HCT116 (cell line): ENCODE results near the gene CREBBP. TPM values are rescaled to one million over a fixed set of nuclear protein-coding genes. Genes with fewer than 3 reads are reported as not detected.

ENCODE experiments used
- ATAC-seq: fragments of 200-7000 bp; cut with Tn5 transposase; 2 replicates; pipeline ENCODE4 v1.9.1; 2020; ENCODE audit warnings: mild to moderate bottlenecking, moderate library complexity
- BruUV-seq: library from RNA; stranded (reverse); fragments of 400-500 nt; replicated peaks from 2 replicates; lab custom pipeline; 2021; lab: Mats Ljungman, UMichigan
- CTCF ChIA-PET: fragments of 300-600 bp; sonication (Branson Sonifier 250); formaldehyde crosslinking; loops from one replicate; lab custom pipeline; 2021; ENCODE audit warnings: antibody characterized with exemption; lab: Charles Lee
- POLR2A ChIA-PET: fragments of 300-600, 350-600 bp; sonication (Branson Sonifier 250); formaldehyde crosslinking; loops from one replicate; lab custom pipeline; 2021; ENCODE audit warnings: antibody characterized with exemption; lab: Charles Lee
- RAD21 ChIA-PET, 2 experiments: fragments of 300-600 bp; sonication (Branson Sonifier 250); formaldehyde crosslinking; loops; one replicate each; lab custom pipeline; 2023; ENCODE audit warnings: low total read pairs in 2 of 2; ENCODE audit not compliant: uncharacterized antibody in 2 of 2, unreplicated experiment in 2 of 2, low non-redundant PET in 1 of 2; lab: Charles Lee
- DNase-seq: peaks from one replicate; pipeline ENCODE4 v3.0.0-alpha.2; 2010; ENCODE audit warnings: low read depth, low spot score
- H2AFZ ChIP-seq: fragments of 200-600 bp; shearing (Covaris generic), sonication (generic); 2 replicates; pipeline ENCODE4 v1.6.1; 2017; ENCODE audit warnings: low read depth, mixed run types, mixed read lengths, antibody characterized with exemption, low read length; ENCODE audit not compliant: poor library complexity, severe bottlenecking
- H3K27ac ChIP-seq: 2 replicates; pipeline ENCODE4 v1.5.1; 2012; ENCODE audit warnings: low read depth, low read length
- H3K27me3 ChIP-seq: fragments of 200-600 bp; sonication (generic); 2 replicates; pipeline ENCODE4 v1.6.1; 2016; ENCODE audit warnings: mixed run types, low read length, mixed read lengths; ENCODE audit not compliant: insufficient read depth
- H3K36me3 ChIP-seq, 2 experiments: fragments of 200-500 bp in 1 of 2; fragments of 200-600 bp in 1 of 2; sonication (Bioruptor generic) in 1 of 2; sonication (generic) in 1 of 2; 2 replicates each; pipeline versions ENCODE4 v1.5.1 to v1.6.1; 2014 to 2016; ENCODE audit warnings: low read length in 2 of 2, inconsistent platforms in 1 of 2, mixed read lengths in 1 of 2, mixed run types in 1 of 2; ENCODE audit not compliant: insufficient read depth in 2 of 2, control insufficient read depth in 1 of 2
- H3K4me1 ChIP-seq, 2 experiments: fragments of 200-600 bp in 1 of 2; sonication (generic) in 1 of 2; 2 replicates each; pipeline versions ENCODE4 v1.5.1 to v1.6.1; 2012 to 2017; ENCODE audit warnings: low read length in 2 of 2, inconsistent platforms in 1 of 2, mild to moderate bottlenecking in 1 of 2, mixed read lengths in 1 of 2, mixed run types in 1 of 2, moderate library complexity in 1 of 2; ENCODE audit not compliant: insufficient read depth in 2 of 2, control insufficient read depth in 1 of 2
- H3K4me2 ChIP-seq: fragments of 200-600 bp; sonication (generic); 2 replicates; pipeline ENCODE4 v1.6.1; 2017; ENCODE audit warnings: mixed run types, low read length, mixed read lengths
- H3K4me3 ChIP-seq, 2 experiments: fragments of 200-600 bp in 1 of 2; sonication (generic) in 1 of 2; replicated peaks in 1 of 2; 2 replicates each; pipeline ENCODE4 v1.5.1; 2011 to 2016; ENCODE audit warnings: low read length in 2 of 2, control low read depth in 1 of 2, low read depth in 1 of 2, mild to moderate bottlenecking in 1 of 2, mixed read lengths in 1 of 2, mixed run types in 1 of 2
- H3K79me2 ChIP-seq: fragments of 200-600 bp; sonication (generic); 2 replicates; pipeline ENCODE4 v1.6.1; 2017; ENCODE audit warnings: mild to moderate bottlenecking, mixed run types, low read length, moderate library complexity, mixed read lengths; ENCODE audit not compliant: insufficient read depth
- H3K9ac ChIP-seq: fragments of 200-600 bp; sonication (generic); 2 replicates; pipeline ENCODE4 v1.6.1; 2016; ENCODE audit warnings: low read length, mixed read lengths
- H3K9me2 ChIP-seq: fragments of 200-600 bp; sonication (generic), shearing (Covaris generic); 2 replicates; pipeline ENCODE4 v1.6.1; 2017; ENCODE audit warnings: mixed run types, mild to moderate bottlenecking, moderate library complexity; ENCODE audit not compliant: insufficient read depth
- H3K9me3 ChIP-seq, 2 experiments: fragments of 200-500 bp in 1 of 2; fragments of 200-600 bp in 1 of 2; sonication (Bioruptor generic) in 1 of 2; sonication (generic) in 1 of 2; 2 replicates each; pipeline ENCODE4 v1.6.1; 2014 to 2017; ENCODE audit warnings: low read length in 2 of 2, mixed read lengths in 2 of 2, inconsistent platforms in 1 of 2, low read depth in 1 of 2, mild to moderate bottlenecking in 1 of 2, mixed run types in 1 of 2, moderate library complexity in 1 of 2; ENCODE audit not compliant: control insufficient read depth in 1 of 2, insufficient read depth in 1 of 2
- H4K20me1 ChIP-seq: fragments of 200-600 bp; sonication (generic), shearing (Covaris generic); 2 replicates; pipeline ENCODE4 v1.6.1; 2017; ENCODE audit warnings: mixed run types, mild to moderate bottlenecking, moderate library complexity; ENCODE audit not compliant: insufficient read depth
- EGR1 ChIP-seq: IDR thresholded peaks from 2 replicates; pipeline ENCODE4 v1.6.1; 2012; ENCODE audit warnings: low read depth
- POLR2AphosphoS5 ChIP-seq: IDR thresholded peaks from 2 replicates; pipeline ENCODE4 v1.6.1; 2011; ENCODE audit warnings: mild to moderate bottlenecking, low read depth, low read length, moderate library complexity
- SIN3A ChIP-seq: IDR thresholded peaks from 2 replicates; pipeline ENCODE4 v1.6.1; 2012; ENCODE audit warnings: low read depth
- SP1 ChIP-seq: IDR thresholded peaks from 2 replicates; pipeline ENCODE4 v1.6.1; 2012; ENCODE audit warnings: low read depth
- SRF ChIP-seq: IDR thresholded peaks from 2 replicates; pipeline ENCODE4 v1.6.1; 2012; ENCODE audit warnings: low read depth
- TCF7L2 ChIP-seq: IDR thresholded peaks from 2 replicates; pipeline ENCODE4 v1.7.0; 2011; ENCODE audit warnings: borderline replicate concordance, inconsistent platforms; ENCODE audit not compliant: insufficient read depth, insufficient read length; ENCODE audit errors: extremely low read depth
- YY1 ChIP-seq: IDR thresholded peaks from 2 replicates; pipeline ENCODE4 v1.6.1; 2011; ENCODE audit warnings: low read length, low read depth, moderate library complexity, mild to moderate bottlenecking; ENCODE audit not compliant: insufficient replicate concordance; ENCODE audit errors: extremely low read depth
- ZFX ChIP-seq: fragments of 450-650 bp; IDR thresholded peaks from 2 replicates; pipeline ENCODE4 v1.6.1; 2017
- intact Hi-C: fragments of 100-400 bp; cut with micrococcal nuclease; formaldehyde crosslinking; loops from 2 replicates; pipeline ENCODE4 v1.10.0; 2022
- total RNA-seq: library from RNA; stranded (reverse); gene quantifications from one replicate; pipeline ENCODE4 v1.2.1, GENCODE V29; 2021; ENCODE audit not compliant: unreplicated experiment
- TF ChIP-seq, protein P1 (sequence below), 3 experiments: fragments of 200-600 bp in 1 of 3; sonication (generic) in 1 of 3; IDR thresholded peaks in 2 of 3; conservative IDR thresholded peaks in 1 of 3; 2 replicates each; pipeline ENCODE4 v1.5.1; 2012 to 2017; ENCODE audit warnings: low read depth in 2 of 3, low read length in 2 of 3, antibody characterized with exemption in 1 of 3, borderline replicate concordance in 1 of 3, control low read depth in 1 of 3, mild to moderate bottlenecking in 1 of 3, mixed read lengths in 1 of 3, mixed run types in 1 of 3, moderate library complexity in 1 of 3; ENCODE audit not compliant: insufficient read depth in 1 of 3

Gene CREBBP
- total RNA-seq, 1 experiment from 2014 or later, result 42.7 TPM

DNA sequence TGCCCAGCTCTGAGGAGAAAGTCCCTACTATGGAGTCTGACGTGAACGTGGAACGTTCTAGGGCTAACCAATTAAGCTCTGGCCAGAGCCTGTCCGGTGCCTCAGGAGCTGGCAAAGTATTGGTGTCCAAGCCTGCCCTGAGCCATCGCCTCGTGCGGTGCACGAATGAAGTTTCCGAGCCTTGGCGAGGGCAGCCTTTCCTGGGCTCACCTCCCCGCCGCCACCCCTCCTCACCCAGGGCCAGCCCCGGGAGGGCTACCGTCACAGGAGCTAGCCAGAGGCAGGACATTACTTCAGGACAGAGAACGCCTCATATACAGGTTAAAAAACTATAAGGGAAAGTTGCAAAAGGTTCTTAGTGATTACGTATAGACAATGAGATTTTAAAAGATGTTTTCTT lies 139.6 kb downstream of the CREBBP start (continued):
- no peak for TF ChIP-seq SRF
- TF ChIP-seq, protein P1, sequence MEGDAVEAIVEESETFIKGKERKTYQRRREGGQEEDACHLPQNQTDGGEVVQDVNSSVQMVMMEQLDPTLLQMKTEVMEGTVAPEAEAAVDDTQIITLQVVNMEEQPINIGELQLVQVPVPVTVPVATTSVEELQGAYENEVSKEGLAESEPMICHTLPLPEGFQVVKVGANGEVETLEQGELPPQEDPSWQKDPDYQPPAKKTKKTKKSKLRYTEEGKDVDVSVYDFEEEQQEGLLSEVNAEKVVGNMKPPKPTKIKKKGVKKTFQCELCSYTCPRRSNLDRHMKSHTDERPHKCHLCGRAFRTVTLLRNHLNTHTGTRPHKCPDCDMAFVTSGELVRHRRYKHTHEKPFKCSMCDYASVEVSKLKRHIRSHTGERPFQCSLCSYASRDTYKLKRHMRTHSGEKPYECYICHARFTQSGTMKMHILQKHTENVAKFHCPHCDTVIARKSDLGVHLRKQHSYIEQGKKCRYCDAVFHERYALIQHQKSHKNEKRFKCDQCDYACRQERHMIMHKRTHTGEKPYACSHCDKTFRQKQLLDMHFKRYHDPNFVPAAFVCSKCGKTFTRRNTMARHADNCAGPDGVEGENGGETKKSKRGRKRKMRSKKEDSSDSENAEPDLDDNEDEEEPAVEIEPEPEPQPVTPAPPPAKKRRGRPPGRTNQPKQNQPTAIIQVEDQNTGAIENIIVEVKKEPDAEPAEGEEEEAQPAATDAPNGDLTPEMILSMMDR (IDR thresholded peaks at IDR 0.05 in 2 of 3, conservative IDR thresholded peaks at IDR 0.05 in 1 of 3; ENCODE audit: borderline replicate concordance in 1 of 3, insufficient read depth in 1 of 3, low read depth in 2 of 3, low read length in 2 of 3), result no peak

GRCh38 chr16:3740186-3740585 lies 140.3 kb downstream of the CREBBP start:
- ChIA-PET POLR2A (no interaction called here), CTCF (no interaction called here), RAD21 (no interaction called here)
- H3K4me1 ChIP-seq, result no peaks in the 10 kb centered on the region
- peaks cover 24 to 32% of the 10 kb centered on the region in 2 experiments; a peak in 3 of 4 replicates for H3K36me3 ChIP-seq
- no peaks in the 10 kb centered on the region for H3K27me3 ChIP-seq
- H3K4me2 ChIP-seq, result no peak overlapping the region
- H3K4me3 ChIP-seq, result no peak overlapping the region
- no peaks in the 10 kb centered on the region for H3K9me2 ChIP-seq
- DNase-seq (no peak), ATAC-seq (no peak)
- intact Hi-C loops, result no loop called here
- no peaks in the 10 kb centered on the region for H3K9me3 ChIP-seq
- H3K79me2 ChIP-seq, result no peaks in the 10 kb centered on the region
- no peak overlapping the region for H3K9ac ChIP-seq
- no TSS peak for BruUV-seq
- no peak overlapping the region for H3K27ac ChIP-seq
- H4K20me1 ChIP-seq, result no peaks in the 10 kb centered on the region
- no peak overlapping the region for H2AFZ ChIP-seq
- TF ChIP-seq ZFX (no peak), SP1 (no peak), YY1 (no peak), TCF7L2 (no peak), SIN3A (no peak), POLR2AphosphoS5 (no peak), EGR1 (no peak)
- TF ChIP-seq, protein P1 (IDR thresholded peaks at IDR 0.05 in 2 of 3, conservative IDR thresholded peaks at IDR 0.05 in 1 of 3; ENCODE audit: borderline replicate concordance in 1 of 3, insufficient read depth in 1 of 3, low read depth in 2 of 3, low read length in 2 of 3), result no peak
